ES-I3 (cell line): ENCODE results near the gene RAD51B.
"Not testable (repeated sequence)": the region's sequence is repeated elsewhere in the genome, so short reads cannot be mapped to it uniquely, and the experiment has no call there.

Experiments used
- H3K36me3 ChIP-seq: 2 replicates; pipeline ENCODE4 v1.6.1; 2013; ENCODE audit warnings: mild to moderate bottlenecking, low read length, control low read depth, moderate library complexity; ENCODE audit not compliant: insufficient read depth
- H3K4me1 ChIP-seq: 2 replicates; pipeline ENCODE4 v1.6.1; 2013; ENCODE audit warnings: mild to moderate bottlenecking, control low read depth, low read length; ENCODE audit not compliant: insufficient read depth
- H3K9ac ChIP-seq: 2 replicates; pipeline ENCODE4 v1.6.1; 2013; ENCODE audit warnings: low read depth, mild to moderate bottlenecking, low read length, moderate library complexity
- H3K9me3 ChIP-seq: 2 replicates; pipeline ENCODE4 v1.6.1; 2013; ENCODE audit warnings: mild to moderate bottlenecking, low read length, moderate library complexity; ENCODE audit not compliant: control insufficient read depth, insufficient read depth

RAD51B gene

DNA sequence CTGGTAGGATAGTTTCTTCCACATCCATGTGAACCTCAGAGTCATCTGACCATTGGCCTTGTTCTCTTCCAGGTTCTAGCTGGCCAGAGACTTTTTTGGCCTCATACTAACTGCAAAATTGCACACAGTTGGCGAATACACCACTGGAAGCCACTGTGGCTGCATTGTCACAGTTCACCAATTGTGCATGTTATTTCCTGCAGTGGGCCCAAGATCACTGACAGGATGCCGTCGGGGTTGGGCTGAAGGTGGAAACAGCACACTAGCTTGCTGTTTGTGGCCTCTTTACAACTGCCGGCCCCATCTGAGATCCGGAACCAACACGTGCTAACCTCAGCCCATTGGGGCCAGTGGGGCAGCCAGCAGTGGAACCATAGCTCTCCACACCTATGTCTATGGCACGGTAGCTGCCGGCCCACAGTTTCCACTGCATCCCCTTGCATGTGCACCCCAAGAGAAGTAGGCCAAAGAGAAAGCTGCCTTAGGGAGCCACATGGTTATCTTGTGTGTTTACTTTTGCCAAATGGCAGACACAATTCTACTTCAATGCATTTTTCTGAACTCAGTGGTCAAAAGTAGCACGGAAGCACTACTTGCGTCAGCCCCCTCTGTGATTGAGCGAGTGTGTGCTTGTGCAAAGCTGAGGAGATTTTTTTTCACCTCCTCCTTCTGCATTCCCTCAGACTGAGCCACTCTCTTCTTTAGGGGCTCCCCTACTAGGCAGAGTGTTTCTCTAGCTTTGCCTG is 464.0 kb downstream of the RAD51B start:
- Histone ChIP-seq H3K36me3 (no peaks in the 10 kb centered on the region), H3K4me1 (peaks cover 20% of the 10 kb centered on the region; the same call in 1 of the 2 replicates), H3K9me3 (no peaks in the 10 kb centered on the region), H3K9ac (no peak overlapping the region)

- Histone ChIP-seq H3K9me3 (no peaks in the 10 kb centered on the region), H3K9ac (no peak overlapping the region), H3K36me3 (no peaks in the 10 kb centered on the region), H3K4me1 (peaks cover 14% of the 10 kb centered on the region; the same call in 1 of the 2 replicates)
Observed at GRCh38 chr14:68284333-68284732, 464.8 kb downstream of the RAD51B start.

DNA sequence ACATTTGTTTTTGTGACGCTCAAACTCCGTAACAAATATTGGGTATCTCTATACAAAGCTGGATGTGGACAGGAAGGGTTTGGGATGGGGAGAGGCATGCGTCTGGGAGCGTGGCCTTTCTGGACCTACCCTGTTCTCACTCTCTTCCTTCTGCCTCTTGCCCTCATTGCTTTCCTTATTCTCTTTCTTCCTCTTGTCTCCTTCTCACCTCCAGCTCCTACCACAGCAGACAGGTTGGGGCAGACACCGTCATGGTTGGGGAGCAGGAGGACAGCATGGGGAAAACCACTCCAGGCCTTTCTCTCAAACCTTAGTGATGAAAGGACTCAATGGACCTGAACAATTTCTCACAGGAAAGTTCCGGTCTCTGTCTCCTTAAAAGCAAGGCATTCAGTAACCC is 465.3 kb downstream of the RAD51B start:
- Histone ChIP-seq H3K9ac (no peak overlapping the region), H3K4me1 (peaks cover 14% of the 10 kb centered on the region; the same call in 1 of the 2 replicates), H3K36me3 (no peaks in the 10 kb centered on the region), H3K9me3 (no peaks in the 10 kb centered on the region)

DNA sequence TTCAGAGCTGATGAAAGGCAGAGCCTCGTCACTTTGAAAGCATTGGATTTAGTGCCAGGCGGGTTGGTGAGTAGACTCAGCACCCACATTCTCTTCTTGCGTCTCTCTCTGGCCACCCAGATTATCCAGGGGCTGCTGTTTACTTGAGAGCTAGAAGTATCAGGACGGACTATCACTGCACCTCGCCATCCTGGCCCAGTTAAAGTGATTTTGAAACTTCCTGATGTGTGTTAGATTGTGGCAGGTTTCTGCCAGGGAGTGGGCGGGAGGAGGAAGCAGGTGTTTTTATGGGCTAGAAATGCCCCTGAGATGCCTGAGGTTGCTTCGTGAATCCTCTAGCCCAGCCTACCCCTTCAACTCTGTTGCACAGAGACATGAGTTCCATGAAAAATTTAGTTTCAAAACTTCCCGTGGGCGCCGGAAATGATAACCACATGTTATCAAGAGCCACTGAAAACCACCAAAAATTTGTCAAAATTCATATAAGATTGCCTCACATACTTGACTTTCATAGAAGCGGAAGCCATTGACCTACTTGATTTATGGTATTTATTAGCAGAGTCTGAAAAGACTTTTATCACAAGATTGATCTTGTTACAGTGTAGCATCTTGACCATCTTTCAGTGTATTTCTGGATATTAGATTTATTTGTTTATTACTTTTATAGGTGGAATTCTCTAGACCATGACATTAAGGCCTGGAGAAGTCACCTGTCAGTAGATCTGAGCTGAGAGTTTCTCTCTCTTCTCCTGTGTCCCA is 466.0 kb downstream of the RAD51B start:
- no peaks in the 10 kb centered on the region for H3K9me3 ChIP-seq
- no peaks in the 10 kb centered on the region for H3K36me3 ChIP-seq
- peaks cover 14% of the 10 kb centered on the region; the same call in 1 of the 2 replicates for H3K4me1 ChIP-seq
- no peak overlapping the region for H3K9ac ChIP-seq

GRCh38 chr14:68286667-68287066 is 467.1 kb downstream of the RAD51B start:
- H3K9ac ChIP-seq, result no peak overlapping the region
- peaks cover 17% of the 10 kb centered on the region for H3K4me1 ChIP-seq
- H3K36me3 ChIP-seq, result no peaks in the 10 kb centered on the region
- no peaks in the 10 kb centered on the region for H3K9me3 ChIP-seq

DNA sequence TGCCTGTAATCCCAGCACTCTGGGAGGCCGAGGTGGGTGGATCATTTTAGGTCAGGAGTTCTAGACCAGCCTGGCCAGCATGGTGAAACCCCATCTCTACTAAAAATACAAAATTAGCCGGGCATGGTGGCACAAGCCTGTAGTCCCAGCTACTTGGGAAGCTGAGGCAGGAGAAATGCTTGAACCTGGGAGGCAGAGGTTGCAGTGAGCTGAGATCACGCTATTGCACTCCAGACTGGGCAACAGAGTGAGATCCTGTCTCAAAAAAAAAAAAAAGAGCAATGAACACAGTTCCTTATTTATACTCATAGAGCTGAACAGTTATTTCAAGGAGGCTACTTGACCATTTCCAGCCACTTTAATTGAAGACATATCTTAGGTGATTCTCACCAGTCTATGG is 469.9 kb downstream of the RAD51B start:
- peaks cover 25% of the 10 kb centered on the region for H3K4me1 ChIP-seq
- H3K36me3 ChIP-seq, H3K9me3 ChIP-seq, H3K9ac ChIP-seq: not testable (repeated sequence)

DNA sequence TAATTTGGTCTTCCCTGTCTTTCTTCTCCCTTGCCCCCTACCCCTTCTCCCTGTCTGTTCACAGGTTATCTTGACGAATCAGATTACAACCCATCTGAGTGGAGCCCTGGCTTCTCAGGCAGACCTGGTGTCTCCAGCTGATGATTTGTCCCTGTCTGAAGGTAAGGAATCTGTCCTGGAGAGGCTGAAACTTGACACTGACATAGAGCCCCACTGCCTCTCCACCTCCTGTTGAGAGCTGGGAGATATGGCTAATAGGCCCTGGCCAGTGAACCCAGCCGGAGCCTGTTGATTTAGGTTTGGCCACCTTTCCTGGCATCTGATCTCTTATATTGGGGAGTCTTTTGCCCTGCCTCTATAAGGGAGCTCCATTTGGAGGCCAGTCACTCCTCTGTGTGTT is 472.2 kb downstream of the RAD51B start:
- no peaks in the 10 kb centered on the region for H3K36me3 ChIP-seq
- no peaks in the 10 kb centered on the region for H3K9me3 ChIP-seq
- no peak overlapping the region for H3K9ac ChIP-seq
- H3K4me1 ChIP-seq, result peaks cover 29% of the 10 kb centered on the region

DNA sequence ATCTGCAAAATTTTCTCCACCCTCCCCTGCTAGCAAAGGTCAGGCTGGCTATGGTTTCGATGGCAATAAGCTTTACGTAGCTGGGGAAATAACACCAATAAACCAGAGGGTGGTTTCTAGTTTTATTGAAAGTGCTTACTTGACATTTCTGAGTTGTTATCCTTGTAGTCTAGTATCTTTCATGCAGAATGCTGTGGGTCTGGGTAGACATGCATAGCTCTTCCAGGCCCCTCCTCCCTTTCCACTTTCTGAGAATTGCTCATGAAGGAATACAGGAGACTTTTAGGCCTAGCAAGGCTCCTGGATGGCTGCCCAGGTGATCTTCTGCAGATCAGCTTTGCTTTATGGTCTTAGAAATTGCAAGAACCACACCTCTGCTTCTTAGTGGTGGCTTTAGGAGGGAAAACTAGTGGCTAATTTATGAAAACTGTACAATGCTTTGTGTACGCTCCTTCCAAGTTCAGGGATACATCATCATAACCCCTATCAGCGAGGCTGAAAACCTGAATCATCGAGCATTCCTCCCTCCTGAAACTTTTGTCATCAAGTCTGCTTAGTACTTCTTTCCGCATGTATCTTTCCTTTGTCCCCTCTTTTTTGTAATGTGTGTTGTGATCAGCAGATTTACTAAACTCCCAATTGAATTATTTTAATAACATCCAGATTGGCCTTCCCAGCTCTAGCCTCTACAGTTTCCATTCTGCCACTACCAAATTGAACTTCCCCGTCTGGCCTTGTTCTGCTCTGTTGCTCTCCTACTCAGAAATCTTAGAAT is 473.0 kb downstream of the RAD51B start:
- Histone ChIP-seq H3K9me3 (no peaks in the 10 kb centered on the region), H3K4me1 (peaks cover 29% of the 10 kb centered on the region)

GRCh38 chr14:68293404-68293803 is 473.8 kb downstream of the RAD51B start:
- H3K9ac ChIP-seq, result no peak overlapping the region

More for the DNA sequence above, 473.0 kb downstream of the RAD51B start:
- H3K9ac ChIP-seq, result no peak overlapping the region
- no peaks in the 10 kb centered on the region for H3K36me3 ChIP-seq

GRCh38 chr14:68295316-68295816 is 475.8 kb downstream of the RAD51B start:
- peaks cover 29% of the 10 kb centered on the region for H3K4me1 ChIP-seq
- no peak overlapping the region for H3K9ac ChIP-seq
- H3K9me3 ChIP-seq, result no peaks in the 10 kb centered on the region

More at GRCh38 chr14:68293404-68293803, 473.8 kb downstream of the RAD51B start:
- H3K4me1 ChIP-seq, result peaks cover 29% of the 10 kb centered on the region
- no peaks in the 10 kb centered on the region for H3K36me3 ChIP-seq
- H3K9me3 ChIP-seq, result no peaks in the 10 kb centered on the region

GRCh38 chr14:68297039-68297438 is 477.5 kb downstream of the RAD51B start:
- Histone ChIP-seq H3K9me3 (peaks cover 6% of the 10 kb centered on the region; the same call in 1 of the 2 replicates), H3K9ac (no peak overlapping the region), H3K4me1 (peaks cover 21% of the 10 kb centered on the region), H3K36me3 (no peaks in the 10 kb centered on the region)

More at GRCh38 chr14:68295316-68295816, 475.8 kb downstream of the RAD51B start:
- H3K36me3 ChIP-seq, result no peaks in the 10 kb centered on the region

- Histone ChIP-seq H3K9ac (no peak overlapping the region), H3K9me3 (peaks cover 8% of the 10 kb centered on the region; the same call in 1 of the 2 replicates), H3K36me3 (no peaks in the 10 kb centered on the region), H3K4me1 (peaks cover 12% of the 10 kb centered on the region; the same call in 1 of the 2 replicates)
Observed at GRCh38 chr14:68297876-68298468, 478.4 kb downstream of the RAD51B start.

- Histone ChIP-seq H3K9ac (no peak overlapping the region), H3K4me1 (no peaks in the 10 kb centered on the region), H3K36me3 (no peaks in the 10 kb centered on the region), H3K9me3 (peaks cover 8% of the 10 kb centered on the region; the same call in 1 of the 2 replicates)
Observed at GRCh38 chr14:68300608-68301007, 481.0 kb downstream of the RAD51B start.

DNA sequence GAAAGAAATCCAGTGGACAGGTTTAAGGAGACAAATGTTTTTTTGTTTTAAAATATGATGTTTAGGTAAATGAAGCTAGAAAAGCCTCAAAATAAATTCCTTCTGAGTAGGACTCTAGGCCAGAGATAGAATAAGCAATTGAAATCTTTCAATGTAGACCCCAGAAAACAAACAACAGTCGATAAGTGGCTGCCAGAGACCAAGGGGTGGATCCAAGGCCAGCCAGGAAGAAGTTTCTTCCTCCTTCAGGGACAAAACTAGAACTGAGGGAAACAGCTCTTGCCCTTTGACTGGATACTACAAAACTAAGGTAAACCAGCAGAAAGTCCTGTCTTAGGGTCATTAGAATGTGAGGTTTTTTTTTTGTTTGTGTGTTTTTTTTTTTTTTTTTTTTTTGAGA is 481.6 kb downstream of the RAD51B start:
- no peaks in the 10 kb centered on the region for H3K4me1 ChIP-seq
- H3K36me3 ChIP-seq, result no peaks in the 10 kb centered on the region
- no peak overlapping the region for H3K9ac ChIP-seq
- peaks cover 8% of the 10 kb centered on the region; the same call in 1 of the 2 replicates for H3K9me3 ChIP-seq
